SHP77 (cell line): Measurements from ENCODE around the gene RASA1.

Experiments
- DNase-seq, 2 experiments: peaks; one replicate each; lab custom pipeline; 2025; lab: John Stamatoyannopoulos, UW

RASA1 gene

DNA sequence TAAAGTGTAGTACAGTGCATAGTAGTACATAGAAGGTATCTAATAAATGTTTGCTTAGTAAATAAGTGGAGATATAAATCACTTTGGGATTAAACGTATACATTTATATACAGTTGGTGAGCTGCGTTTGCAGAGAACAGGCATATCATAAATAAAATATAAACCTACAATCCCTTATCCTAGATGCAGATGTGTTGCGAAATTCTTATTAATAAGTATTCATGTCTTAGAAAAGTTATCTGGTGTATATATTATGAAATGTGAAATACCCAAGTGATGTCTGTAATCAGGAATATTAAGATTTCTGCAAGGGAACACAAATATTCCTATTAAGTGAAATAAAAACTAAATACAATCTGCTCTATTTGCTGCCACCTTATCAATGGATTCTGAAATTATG lies 136.2 kb downstream of the RASA1 start:
- DNase-seq: no peak

DNA sequence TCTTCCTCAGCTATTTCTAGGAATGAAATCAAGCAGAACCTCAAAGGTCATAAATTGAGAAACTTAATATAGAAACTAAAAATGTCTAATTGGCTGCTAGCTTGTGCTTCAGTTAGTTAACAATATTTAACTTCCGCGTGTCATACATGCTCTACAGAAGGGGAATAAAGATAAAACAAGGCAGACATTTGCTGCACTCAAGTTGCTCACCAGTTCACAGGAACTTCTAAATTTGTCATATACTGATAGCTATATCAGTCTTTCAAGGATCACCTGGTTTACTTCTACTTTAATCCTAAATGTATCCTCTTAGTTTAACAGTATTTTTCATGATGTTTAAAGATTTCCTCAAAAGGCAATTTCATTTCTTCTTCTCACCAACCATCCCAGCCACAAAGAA lies 136.7 kb downstream of the RASA1 start:
- no peak for DNase-seq

DNA sequence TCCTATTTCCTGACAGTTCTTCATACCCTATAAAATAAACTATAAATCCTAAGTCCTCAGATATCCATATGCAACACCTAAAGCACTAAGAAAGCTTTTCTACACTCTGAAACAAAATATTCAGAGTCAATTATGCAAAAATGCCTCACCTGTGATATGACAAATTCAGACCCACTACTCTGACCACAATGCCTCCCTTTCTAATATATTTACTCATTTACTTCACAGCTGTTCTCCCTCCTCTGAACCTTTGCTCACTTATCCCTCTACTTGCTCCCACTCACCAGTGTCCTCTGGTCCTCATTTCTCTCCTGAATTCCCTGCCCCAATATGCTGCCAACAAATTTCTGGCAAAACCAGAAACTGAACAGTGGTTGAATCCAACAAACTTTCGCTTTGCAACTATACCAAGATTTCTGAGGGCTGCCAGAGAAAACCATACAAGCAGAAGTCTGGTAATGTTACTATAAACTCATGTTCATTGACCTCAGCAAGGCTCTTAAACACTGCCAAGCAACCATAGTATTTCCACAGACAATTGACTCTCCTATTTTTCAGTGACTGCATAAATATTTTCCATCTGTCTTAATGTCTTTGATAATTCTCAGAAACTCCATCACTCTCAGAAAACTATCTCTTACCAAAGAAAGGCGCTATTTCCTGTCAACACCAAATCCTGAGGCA lies 137.9 kb downstream of the RASA1 start:
- no peak for DNase-seq

DNA sequence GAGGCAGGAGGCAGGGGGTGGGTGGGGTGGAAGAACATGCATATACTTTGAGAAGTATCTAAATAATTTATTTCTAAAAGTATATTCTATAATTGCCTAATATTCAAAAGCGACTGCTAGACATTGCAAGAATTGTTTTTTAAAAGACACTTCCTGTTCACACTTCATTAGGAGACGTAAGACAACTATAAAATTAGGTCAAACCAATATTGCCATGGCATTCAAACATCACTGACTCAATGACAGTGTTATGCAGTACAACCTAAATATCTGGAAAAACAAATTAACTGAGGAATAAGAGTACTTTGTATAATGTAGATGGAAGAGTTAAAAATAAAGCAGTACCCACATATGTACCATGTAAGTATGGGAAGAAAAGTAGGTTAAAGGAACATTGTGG lies 140.5 kb downstream of the RASA1 start:
- no peak for DNase-seq

DNA sequence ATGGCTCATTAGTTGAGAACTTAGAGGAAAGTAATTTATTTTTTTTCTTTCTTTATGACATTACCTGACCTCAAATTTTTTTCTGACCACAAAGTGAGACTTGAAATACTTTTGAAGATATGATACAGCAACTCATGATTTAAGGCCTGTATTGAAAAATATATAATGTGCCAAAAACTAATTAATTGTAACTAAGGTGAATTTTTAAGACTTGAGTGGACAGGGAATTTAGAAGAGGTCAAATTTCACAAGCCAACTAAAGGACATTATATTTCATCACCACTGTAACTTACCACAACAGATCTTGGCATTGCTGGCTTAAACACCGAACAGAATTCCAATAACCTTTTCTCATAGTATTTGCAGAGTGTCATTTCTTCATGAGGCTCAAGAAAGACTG lies 143.2 kb downstream of the RASA1 start:
- DNase-seq: no peak

DNA sequence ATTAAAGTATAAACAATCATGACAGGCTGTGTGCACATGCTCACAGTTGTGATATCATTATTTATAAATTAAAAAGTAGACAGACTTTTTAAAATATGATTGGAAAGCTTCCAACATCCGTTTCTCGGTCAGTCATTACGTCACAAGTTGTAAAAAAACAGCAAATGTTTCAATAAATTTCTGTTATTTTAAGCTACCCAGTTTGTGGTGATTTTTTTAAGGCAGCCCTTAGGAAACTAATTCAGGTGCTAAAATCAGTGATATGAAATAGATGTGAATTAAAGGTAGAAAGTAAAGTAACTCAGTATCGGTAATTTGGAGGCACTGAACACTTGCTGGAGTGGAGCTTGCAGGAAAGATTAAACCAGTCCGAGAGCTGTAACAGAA lies 143.9 kb downstream of the RASA1 start:
- DNase-seq: no peak

DNA sequence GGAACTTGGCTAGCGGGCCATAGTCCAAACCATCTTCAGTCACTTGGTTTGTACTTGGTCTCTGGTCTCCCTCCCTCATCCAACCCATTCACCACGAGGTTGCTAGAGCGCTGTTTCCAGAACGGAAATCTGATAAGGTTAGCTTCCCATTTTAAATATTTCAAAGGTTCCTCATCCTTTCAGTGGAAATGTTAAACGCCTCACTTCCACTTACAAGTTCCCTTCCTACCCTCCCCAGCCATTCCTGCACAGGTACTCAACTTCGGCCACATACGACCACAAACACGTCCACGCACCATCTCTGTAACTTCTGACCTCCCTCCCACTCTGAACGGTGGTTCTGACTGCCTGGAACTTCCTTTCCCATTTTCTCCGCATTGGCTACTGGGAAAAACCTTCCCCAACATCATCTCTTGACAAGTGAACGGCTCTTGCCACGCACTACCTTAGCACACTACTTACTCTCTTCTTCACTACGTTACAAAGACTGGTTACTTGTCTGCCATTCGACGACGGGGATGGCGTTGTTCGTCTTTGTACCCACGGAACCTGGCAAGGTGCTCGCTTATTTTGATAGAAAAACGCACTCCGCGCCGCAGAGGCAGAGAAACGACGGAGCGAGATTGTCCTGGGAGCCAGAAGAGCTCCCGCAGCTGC lies 144.4 kb downstream of the RASA1 start:
- DNase-seq: peak in 1 of 2 experiments; percentile 12

DNA sequence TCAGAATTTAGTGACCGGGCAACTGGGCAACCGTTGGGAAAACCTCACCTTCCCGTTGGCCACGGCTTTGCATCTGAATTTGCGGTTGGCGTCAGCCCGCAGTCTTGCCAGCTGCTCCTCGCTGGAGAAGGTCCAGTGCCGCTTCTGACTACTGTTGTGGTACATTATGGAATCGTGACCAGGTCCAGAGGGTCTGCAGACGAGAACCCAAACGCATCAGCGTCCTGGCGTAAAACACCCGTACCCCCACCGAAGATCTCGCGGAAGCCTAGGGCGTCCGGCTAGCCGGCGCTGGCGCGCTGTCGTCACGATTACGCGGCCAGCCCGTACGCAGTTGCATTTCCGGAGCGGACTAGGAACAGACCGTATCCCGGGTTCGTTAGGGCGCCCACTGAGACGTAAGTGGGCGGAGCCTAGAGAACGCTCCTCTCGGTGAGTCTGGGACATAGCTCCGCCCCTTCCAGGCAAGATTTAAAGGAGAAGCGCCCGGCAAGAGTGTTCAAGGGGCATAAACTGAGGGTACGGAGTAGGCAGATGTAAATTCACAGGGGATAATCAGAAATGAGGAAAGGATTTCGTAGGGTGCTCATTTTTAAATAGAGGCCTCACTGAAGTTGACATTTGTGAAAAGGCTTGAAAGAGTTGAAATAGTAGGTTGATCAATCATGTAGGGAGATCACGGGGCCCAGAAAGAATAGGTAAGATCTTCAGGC lies 145.1 kb downstream of the RASA1 start, which contains the start of gene CCNH:
TSS of gene CCNH (minus strand) at position 301 of the 713 bp plus-strand sequence. CDS start at position 165, 136 bp downstream.
- peak; percentile 98 for DNase-seq

DNA sequence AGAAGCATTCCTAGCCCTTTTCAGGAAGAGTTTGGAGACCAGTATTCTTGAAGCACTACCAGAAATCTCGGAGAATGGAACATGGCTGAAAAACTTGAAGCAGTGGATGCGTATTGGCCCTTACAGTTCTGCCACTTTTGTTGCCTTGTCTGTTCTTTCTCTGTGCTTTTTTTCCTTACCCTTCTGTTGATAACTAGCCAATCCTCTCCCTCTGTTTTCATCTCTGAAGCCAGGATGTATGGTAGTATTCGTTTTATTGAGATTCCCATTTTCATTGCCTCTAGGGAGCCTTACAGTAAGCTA lies 145.6 kb downstream of the RASA1 start:
- no peak for DNase-seq

DNA sequence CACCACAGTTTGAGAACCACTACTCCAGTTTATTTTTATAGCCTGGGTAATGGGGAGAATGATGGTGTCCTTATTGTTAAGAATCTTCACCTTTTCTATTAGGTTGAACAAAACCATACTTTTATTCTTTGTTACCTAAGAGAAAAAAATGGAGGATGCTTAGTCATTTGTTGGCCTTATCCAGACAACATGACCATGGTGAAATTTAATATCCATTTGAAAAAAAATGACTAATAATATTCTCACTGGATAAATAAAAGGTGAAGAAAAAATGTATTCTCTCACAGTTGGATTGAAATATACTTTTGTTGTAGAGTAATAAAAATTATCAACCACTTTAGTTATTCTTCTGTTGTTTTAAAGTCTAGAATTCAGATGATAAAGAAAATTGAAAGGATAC lies 150.8 kb downstream of the RASA1 start:
- no peak for DNase-seq

DNA sequence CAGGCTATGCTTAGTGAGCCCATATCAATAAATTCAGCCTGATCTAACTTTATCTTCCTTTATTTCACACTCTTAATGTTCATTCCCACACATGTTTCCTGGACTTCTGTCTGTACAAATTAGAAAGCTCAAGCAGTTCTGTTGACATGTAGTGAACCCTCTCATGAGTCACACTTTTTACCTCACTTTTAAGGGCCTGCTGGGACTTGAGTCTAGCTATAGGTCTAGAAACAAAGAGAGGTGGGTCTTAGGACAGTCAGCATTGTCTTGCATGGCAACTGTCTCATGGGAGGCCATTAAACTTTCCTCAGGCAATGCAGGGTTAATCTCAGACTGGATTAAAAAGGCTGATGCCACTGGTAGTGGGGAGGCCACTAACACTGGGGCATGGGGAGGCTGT lies 153.6 kb downstream of the RASA1 start:
- no peak for DNase-seq

DNA sequence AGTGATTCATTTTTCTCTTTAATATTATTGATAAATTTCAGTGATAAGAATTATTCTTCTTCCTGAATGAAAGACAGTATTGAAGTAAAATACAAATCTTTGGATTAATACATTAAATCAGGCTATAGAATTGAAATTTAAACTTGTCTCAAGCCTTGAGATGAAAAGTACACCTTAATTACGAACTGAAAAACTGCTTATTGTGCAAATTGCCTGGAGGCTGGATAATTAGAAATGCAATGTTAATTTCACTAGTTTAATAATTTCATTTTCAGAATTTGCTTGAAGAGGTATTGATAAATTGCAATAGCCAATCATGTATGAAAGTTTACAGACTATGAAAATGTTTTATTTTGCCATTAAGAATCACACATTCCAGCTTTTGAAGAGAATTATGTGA lies 156.1 kb downstream of the RASA1 start:
- DNase-seq: no peak

DNA sequence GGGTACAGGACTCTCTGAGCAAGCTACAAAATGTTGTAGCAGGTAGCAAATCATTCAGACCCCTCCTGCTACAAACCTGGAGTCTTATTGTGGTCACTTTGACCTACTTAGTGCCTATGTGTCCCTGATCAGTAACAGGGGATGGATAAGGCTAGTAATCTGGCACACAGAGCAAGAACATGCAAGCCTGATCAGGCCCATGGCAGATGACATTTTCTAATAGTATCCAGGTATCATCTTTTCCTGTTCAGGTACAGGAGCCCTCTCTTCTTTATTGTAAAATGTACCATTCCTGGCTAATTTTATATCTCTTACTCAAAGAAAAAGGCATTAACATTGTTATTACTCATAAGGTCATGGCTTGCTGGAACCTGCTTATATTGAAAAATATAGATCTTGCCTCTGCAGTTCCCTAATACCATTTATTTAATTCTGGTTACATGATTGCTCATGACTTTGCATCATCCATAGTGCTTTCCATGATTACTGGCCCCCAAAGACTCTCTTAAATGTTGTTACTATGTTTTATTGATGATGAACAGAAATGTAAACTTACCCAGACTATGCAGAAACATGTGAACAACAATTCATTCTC lies 163.3 kb downstream of the RASA1 start:
- DNase-seq: no peak

DNA sequence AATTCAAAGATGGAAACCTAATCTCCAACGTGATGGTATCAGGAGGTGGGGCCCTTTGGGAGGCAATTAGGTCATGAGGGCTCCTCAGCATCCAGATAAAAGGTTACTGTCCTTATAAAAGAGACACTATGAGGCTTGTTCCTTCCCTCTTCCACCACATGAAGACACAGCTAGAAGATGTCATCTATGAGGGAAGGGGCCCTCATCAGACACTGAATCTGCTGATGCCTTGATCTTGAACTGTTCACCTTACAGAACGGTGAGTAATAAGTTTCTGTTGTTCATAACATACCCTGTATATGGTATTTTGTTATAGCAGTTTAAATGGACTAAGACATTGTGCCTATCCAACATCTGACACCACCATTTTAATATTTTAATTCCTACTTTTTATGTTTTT lies 164.8 kb downstream of the RASA1 start:
- DNase-seq: no peak

DNA sequence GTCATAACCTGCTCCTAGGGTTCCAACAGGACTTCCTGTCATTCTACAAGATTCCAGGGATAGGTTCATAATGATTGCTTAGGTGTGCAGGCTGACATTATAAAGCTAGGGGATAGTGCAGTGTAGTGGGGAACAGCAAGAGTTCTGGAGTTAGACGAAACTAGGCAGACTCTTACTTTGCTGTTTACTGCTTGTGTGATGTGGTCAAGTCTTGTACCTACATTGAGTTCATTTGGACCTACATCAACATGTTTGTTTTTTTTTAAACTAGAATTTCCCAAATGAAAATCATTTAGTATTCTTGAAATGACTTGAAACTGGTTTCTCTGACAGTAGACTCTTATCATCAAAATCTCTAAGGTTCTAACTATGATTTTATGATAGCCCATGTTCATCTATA lies 166.3 kb downstream of the RASA1 start:
- DNase-seq: no peak

DNA sequence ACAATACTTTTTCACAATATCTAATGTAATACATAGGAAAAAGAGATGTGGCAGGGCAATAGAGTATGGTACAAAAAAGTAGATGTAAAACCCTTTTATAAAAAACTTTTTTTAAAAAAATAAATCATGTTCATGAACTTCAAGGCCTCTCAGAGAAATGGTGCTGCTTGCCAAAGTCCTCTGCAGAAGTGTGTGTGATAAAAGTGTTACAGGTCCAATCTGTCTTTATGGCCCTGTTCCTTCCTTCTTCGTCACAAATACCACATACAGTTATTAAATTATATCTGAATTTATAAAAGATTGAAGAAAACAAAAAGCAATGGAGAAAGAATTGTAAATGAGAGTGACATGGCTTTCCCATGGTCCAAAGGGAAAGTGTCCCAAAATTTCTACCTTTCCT lies 166.8 kb downstream of the RASA1 start:
- no peak for DNase-seq

DNA sequence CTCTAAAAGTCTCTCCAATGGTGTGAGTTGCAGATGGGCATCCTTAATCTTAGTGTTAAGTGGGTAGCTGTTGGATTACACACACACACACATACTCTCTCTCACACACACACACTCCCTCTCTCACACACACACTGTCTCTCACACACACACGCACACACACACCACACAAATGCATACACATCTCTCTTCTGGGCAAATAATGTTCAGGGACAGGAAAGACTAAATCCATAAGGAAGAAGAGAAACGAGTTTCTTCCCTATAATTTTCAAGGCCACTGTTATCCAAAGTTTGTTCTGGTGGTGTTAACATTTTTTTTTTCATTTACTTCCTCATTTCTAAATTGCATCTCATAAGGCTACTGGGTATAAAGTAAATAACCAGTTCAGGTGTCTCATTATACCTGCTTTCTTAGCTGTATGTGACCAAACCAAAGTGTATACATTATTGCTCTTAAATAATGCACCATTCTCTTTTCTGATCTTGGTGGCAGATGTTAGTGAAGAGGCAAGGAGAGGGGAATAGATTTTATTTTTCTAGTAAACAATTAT lies 167.5 kb downstream of the RASA1 start:
- no peak for DNase-seq

DNA sequence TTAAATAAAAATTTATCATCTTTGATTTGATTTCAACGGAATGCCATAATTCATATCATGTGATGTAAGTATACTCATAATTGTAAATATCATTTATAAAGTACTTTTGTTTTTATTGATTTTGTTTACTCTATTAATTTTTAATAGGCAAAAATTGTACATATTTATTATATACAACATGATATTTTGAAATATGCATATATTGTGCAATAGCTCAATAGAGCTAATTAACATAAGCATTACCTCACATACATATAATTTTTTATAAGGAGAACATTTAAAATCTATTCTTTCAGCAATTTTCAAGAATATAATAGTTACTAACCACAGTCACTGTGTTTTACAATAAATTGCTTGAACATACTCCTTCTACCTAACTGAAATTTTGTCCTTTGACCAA lies 170.0 kb downstream of the RASA1 start:
- DNase-seq: no peak

DNA sequence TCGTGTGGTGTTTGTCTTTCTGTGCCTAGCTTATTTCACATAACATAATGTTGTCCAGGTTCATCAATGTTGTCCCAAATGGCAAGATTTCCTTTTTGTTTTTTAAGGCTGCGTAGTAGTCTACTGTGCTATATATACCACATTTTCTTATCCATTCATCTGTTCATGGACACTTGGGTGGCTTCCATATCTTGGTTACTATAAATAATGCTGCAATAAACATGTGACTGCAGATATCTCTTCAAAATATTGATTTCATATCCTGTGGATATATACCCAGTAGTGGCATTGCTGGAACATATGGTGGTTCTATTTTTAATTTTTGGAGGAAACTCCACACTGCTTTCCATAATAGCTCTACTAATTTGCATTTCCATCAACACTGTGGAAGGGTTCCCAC lies 170.5 kb downstream of the RASA1 start:
- DNase-seq: no peak
